Sigmoid colon (tissue), 4 donors: ENCODE measurements around the gene CST7.

Experiments used
- CTCF ChIP-seq, 4 experiments: fragments of 450-650 bp in 3 of 4; fragments of 200-600 bp in 1 of 4; IDR thresholded peaks; one replicate each; pipeline ENCODE4 v1.5.1; 2016 to 2019; ENCODE audit warnings: antibody characterized with exemption in 4 of 4, mild to moderate bottlenecking in 3 of 4, moderate library complexity in 2 of 4
- POLR2A ChIP-seq, 2 donors: fragments of 450-650 bp; IDR thresholded peaks; one replicate each; pipeline ENCODE4 v1.6.1; 2016; ENCODE audit warnings: antibody characterized with exemption in 2 of 2, mild to moderate bottlenecking in 2 of 2, moderate library complexity in 2 of 2
- POLR2AphosphoS5 ChIP-seq, 4 donors: sonication (generic); formaldehyde crosslinking; IDR thresholded peaks; one replicate each; pipeline ENCODE4 v1.6.1; 2017; ENCODE audit warnings: antibody characterized with exemption in 4 of 4

DNA sequence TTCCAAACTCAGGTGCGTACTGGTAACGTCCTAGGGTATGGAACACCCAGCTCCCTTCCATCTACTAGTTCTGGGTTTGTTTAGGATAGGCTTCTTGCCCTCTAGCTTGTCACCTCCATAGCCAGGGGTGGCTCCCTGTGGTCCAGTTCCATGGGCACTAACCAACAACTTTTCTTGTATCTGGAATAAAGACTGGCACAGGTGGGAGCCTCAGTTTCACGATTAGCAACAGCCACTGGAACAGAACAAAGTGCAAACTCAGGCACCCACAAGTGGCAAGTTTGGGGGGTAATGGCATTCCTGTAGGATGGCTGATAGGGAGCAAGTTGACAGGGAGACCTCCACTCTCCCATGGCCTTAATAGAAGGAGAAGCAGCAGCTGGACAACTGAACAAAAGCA lies 49.1 kb downstream of the CST7 start:
- TF ChIP-seq POLR2AphosphoS5 (IDR thresholded peaks at IDR 0.05), result no peak
- no peak for TF ChIP-seq CTCF (IDR thresholded peaks at IDR 0.05)
- no peak for TF ChIP-seq POLR2A (IDR thresholded peaks at IDR 0.05)
